Hematopoietic multipotent progenitor cell treated with erythropoietin and hydrocortisone succinate and interleukin-3 and kit ligand, for 15 days (in vitro differentiated cells): ENCODE data around the gene NDUFS7.

Experiments
- DNase-seq: peaks from one replicate; pipeline ENCODE4 v3.0.0-alpha.2; 2015; ENCODE audit warnings: low spot score

The NDUFS7 gene

GRCh38 chr19:1365319-1366269 is 18.1 kb upstream of the NDUFS7 start:
- DNase-seq = no peak

GRCh38 chr19:1366296-1366695 is 17.4 kb upstream of the NDUFS7 start:
- no peak for DNase-seq

GRCh38 chr19:1366899-1367870 is 16.5 kb upstream of the NDUFS7 start:
- DNase-seq = no peak

GRCh38 chr19:1369214-1369805 is 14.4 kb upstream of the NDUFS7 start:
- no peak for DNase-seq

- DNase-seq = no peak
Measured at GRCh38 chr19:1370579-1371361, 12.9 kb upstream of the NDUFS7 start.

GRCh38 chr19:1373042-1373533 is 10.6 kb upstream of the NDUFS7 start:
- DNase-seq = no peak

- DNase-seq = no peak
Measured at GRCh38 chr19:1373534-1374249, 10.0 kb upstream of the NDUFS7 start.

- no peak for DNase-seq
Measured at GRCh38 chr19:1374250-1374577, 9.5 kb upstream of the NDUFS7 start.

- DNase-seq = no peak
Measured at GRCh38 chr19:1376415-1376805, 7.3 kb upstream of the NDUFS7 start.

GRCh38 chr19:1377176-1377964 is 6.3 kb upstream of the NDUFS7 start:
- DNase-seq = no peak

- no peak for DNase-seq
Measured at GRCh38 chr19:1377965-1378785, 5.5 kb upstream of the NDUFS7 start.

GRCh38 chr19:1379126-1379905 is 4.4 kb upstream of the NDUFS7 start:
- no peak for DNase-seq

- no peak for DNase-seq
Measured at GRCh38 chr19:1379961-1380489, 3.7 kb upstream of the NDUFS7 start.

- DNase-seq = no peak
Measured at GRCh38 chr19:1382250-1382649, 1.5 kb upstream of the NDUFS7 start.

GRCh38 chr19:1383017-1383311 is 743 bp upstream of the NDUFS7 start:
- no peak for DNase-seq

GRCh38 chr19:1384085-1384462 is 367 bp downstream of the NDUFS7 start:
- DNase-seq = no peak

GRCh38 chr19:1384478-1385110 is 887 bp downstream of the NDUFS7 start:
- DNase-seq = peak; percentile 6

GRCh38 chr19:1385816-1386215 is 2.1 kb downstream of the NDUFS7 start:
- DNase-seq = no peak
